Common myeloid progenitor, CD34-positive (primary cell): ENCODE measurements around the gene RTN4.

Experiments
- CTCF ChIA-PET: fragments of 350-600 bp; sonication (Branson Sonifier 250); formaldehyde crosslinking; loops from one replicate; lab custom pipeline; 2021; ENCODE audit warnings: antibody characterized with exemption; lab: Charles Lee
- POLR2A ChIA-PET: fragments of 350-600 bp; sonication (Branson Sonifier 250); formaldehyde crosslinking; loops from one replicate; lab custom pipeline; 2021; ENCODE audit warnings: antibody characterized with exemption; lab: Charles Lee
- DNase-seq, 3 donors: peaks; one replicate each; pipeline versions ENCODE4 v3.0.0 to v3.0.0-alpha.2; 2013
- H3K27ac ChIP-seq, 2 experiments: 1 replicate in 1 of 2; 2 replicates in 1 of 2; pipeline ENCODE4 v1.7.0; 2013; ENCODE audit warnings: inconsistent platforms in 2 of 2, low read length in 2 of 2, mild to moderate bottlenecking in 2 of 2, low read depth in 1 of 2, moderate library complexity in 1 of 2; ENCODE audit not compliant: severe bottlenecking in 2 of 2, insufficient read depth in 1 of 2, poor library complexity in 1 of 2
- H3K27me3 ChIP-seq, 5 experiments: replicated peaks in 2 of 5; 1 replicate in 3 of 5; 2 replicates in 2 of 5; pipeline versions ENCODE4 v1.6.1 to v1.7.0; 2013; ENCODE audit warnings: low read length in 4 of 5, mild to moderate bottlenecking in 2 of 5, moderate library complexity in 2 of 5, inconsistent platforms in 1 of 5; ENCODE audit not compliant: insufficient read depth in 5 of 5, control insufficient read depth in 4 of 5
- H3K36me3 ChIP-seq, 4 experiments: 1 replicate in 2 of 4; 2 replicates in 2 of 4; pipeline versions ENCODE4 v1.6.1 to v1.7.0; 2013; ENCODE audit warnings: low read length in 3 of 4, control low read depth in 1 of 4, mild to moderate bottlenecking in 1 of 4; ENCODE audit not compliant: control insufficient read depth in 4 of 4, insufficient read depth in 4 of 4
- H3K4me1 ChIP-seq, 4 experiments: 1 replicate in 3 of 4; 2 replicates in 1 of 4; pipeline versions ENCODE4 v1.6.1 to v1.7.1; 2013; ENCODE audit warnings: low read length in 3 of 4, mild to moderate bottlenecking in 3 of 4, control low read depth in 1 of 4, inconsistent platforms in 1 of 4, moderate library complexity in 1 of 4; ENCODE audit not compliant: control insufficient read depth in 4 of 4, insufficient read depth in 4 of 4; ENCODE audit errors: control extremely low read depth in 1 of 4
- H3K4me3 ChIP-seq, 7 experiments: 1 replicate in 4 of 7; 2 replicates in 3 of 7; pipeline versions ENCODE4 v1.5.1 to v1.7.0; 2013; ENCODE audit warnings: mild to moderate bottlenecking in 7 of 7, low read length in 6 of 7, moderate library complexity in 6 of 7, inconsistent platforms in 2 of 7, low read depth in 2 of 7, control low read depth in 1 of 7; ENCODE audit not compliant: insufficient read depth in 4 of 7, control insufficient read depth in 1 of 7; ENCODE audit errors: extremely low read depth in 1 of 7
- H3K9me3 ChIP-seq, 5 experiments: 1 replicate in 4 of 5; 2 replicates in 1 of 5; pipeline versions ENCODE4 v1.6.1 to v1.7.1; 2013; ENCODE audit warnings: low read length in 4 of 5, mild to moderate bottlenecking in 2 of 5, inconsistent platforms in 1 of 5, low read depth in 1 of 5, moderate library complexity in 1 of 5; ENCODE audit not compliant: control insufficient read depth in 4 of 5, insufficient read depth in 2 of 5; ENCODE audit errors: control extremely low read depth in 1 of 5
- WGBS: methylation state at CpG from one replicate; pipeline ENCODE4 v1.1.5; 2013; ENCODE audit not compliant: insufficient coverage; 5-methylcytosine and 5-hydroxymethylcytosine counted together

The RTN4 gene

GRCh38 chr2:55049821-55050099, 491 bp downstream of the RTN4 start:
- CTCF ChIA-PET, result interaction anchor here (1.0 to 5.7 kb wide), 16 partner anchors 9 to 358 kb away, joined by 3 to 76 read pairs (median 7); no protein-coding TSS in a partner anchor
- POLR2A ChIA-PET, result interaction anchor here (0.6 to 1.0 kb wide), 3 partner anchors 10 to 63 kb away, joined by 3 to 4 read pairs (median 3); no protein-coding TSS in a partner anchor
- no peak for DNase-seq
- Histone ChIP-seq H3K36me3 (no peaks in the 10 kb centered on the region), H3K27ac (peak overlapping the region; percentile 74 to 97), H3K9me3 (no peaks in the 10 kb centered on the region), H3K27me3 (no peaks in the 10 kb centered on the region), H3K4me3 (peak overlapping the region; percentile 94 to 100 (median 97)), H3K4me1 (peaks cover 29 to 57% (median 44%) of the 10 kb centered on the region in 4 experiments)
- WGBS, result 0% methylated on average over 16 of the region's 35 CpGs

GRCh38 chr2:55049043-55049820, 1.0 kb downstream of the RTN4 start:
- CTCF ChIA-PET, result interaction anchor here (0.8 to 5.7 kb wide), 33 partner anchors 9 to 357 kb away, joined by 3 to 76 read pairs (median 6); no protein-coding TSS in a partner anchor
- Histone ChIP-seq H3K9me3 (no peaks in the 10 kb centered on the region), H3K36me3 (no peaks in the 10 kb centered on the region), H3K27ac (peak overlapping the region; percentile 74 to 97), H3K27me3 (no peaks in the 10 kb centered on the region), H3K4me3 (peak overlapping the region; percentile 94 to 100 (median 97)), H3K4me1 (peaks cover 29 to 57% (median 44%) of the 10 kb centered on the region in 4 experiments)
- peak; percentile 68 to 76 (median 76) for DNase-seq
- POLR2A ChIA-PET, result interaction anchor here (0.6 kb wide), 2 partner anchors 9 to 50 kb away, joined by 3 read pairs; no protein-coding TSS in a partner anchor
- WGBS, result 0% methylated on average over 37 of the region's 56 CpGs

- H3K36me3 ChIP-seq, result no peaks in the 10 kb centered on the region
- ChIA-PET POLR2A (no interaction called here), CTCF (interaction anchor here (0.8 to 5.7 kb wide), 33 partner anchors 9 to 357 kb away, joined by 3 to 76 read pairs (median 6); no protein-coding TSS in a partner anchor)
- no peaks in the 10 kb centered on the region for H3K9me3 ChIP-seq
- H3K4me1 ChIP-seq, result peaks cover 29 to 56% (median 44%) of the 10 kb centered on the region in 4 experiments
- WGBS, result 0% methylated on average over 11 of the region's 16 CpGs
- peak overlapping the region; percentile 74 to 97 for H3K27ac ChIP-seq
- peak overlapping the region; percentile 94 to 100 (median 97) for H3K4me3 ChIP-seq
- H3K27me3 ChIP-seq, result no peaks in the 10 kb centered on the region
- DNase-seq, result peak; percentile 35 to 43 (median 42)
These were observed 1.7 kb downstream of the RTN4 start for GRCh38 chr2:55048508-55049042.

- peak in 2 of 3 donors; percentile 55 to 57 for DNase-seq
- POLR2A ChIA-PET, result interaction anchor here (0.6 kb wide), 1 partner anchor 383 kb away, joined by 6 read pairs; no protein-coding TSS in a partner anchor
- CTCF ChIA-PET, result interaction anchor here (0.9 to 5.7 kb wide), 28 partner anchors 8 to 148 kb away, joined by 3 to 76 read pairs (median 8); no protein-coding TSS in a partner anchor
- WGBS, result no CpG with 5 or more reads among the region's 9 CpGs
- H3K9me3 ChIP-seq, result no peaks in the 10 kb centered on the region
- H3K27me3 ChIP-seq, result no peaks in the 10 kb centered on the region
- H3K4me1 ChIP-seq, result peaks cover 29 to 52% (median 43%) of the 10 kb centered on the region in 4 experiments
- H3K36me3 ChIP-seq, result no peaks in the 10 kb centered on the region
- peak overlapping the region; percentile 74 to 97 for H3K27ac ChIP-seq
- H3K4me3 ChIP-seq, result peak overlapping the region in 6 of 7 experiments; percentile 94 to 99 (median 97)
These were observed 2.5 kb downstream of the RTN4 start for GRCh38 chr2:55047677-55048299.

GRCh38 chr2:55045780-55046179, 4.5 kb downstream of the RTN4 start:
- Histone ChIP-seq H3K4me1 (peaks cover 13 to 33% (median 24%) of the 10 kb centered on the region in 4 experiments), H3K4me3 (peak overlapping the region in 2 of 7 experiments; percentile 19 to 46), H3K27ac (no peak overlapping the region), H3K36me3 (no peaks in the 10 kb centered on the region), H3K9me3 (no peaks in the 10 kb centered on the region), H3K27me3 (no peaks in the 10 kb centered on the region)
- POLR2A ChIA-PET, result no interaction called here
- DNase-seq, result no peak
- 97% methylated on average over 5 of the region's 6 CpGs for WGBS
- CTCF ChIA-PET, result interaction anchor here (0.8 to 2.2 kb wide), 4 partner anchors 13 to 123 kb away, joined by 3 to 9 read pairs (median 6); no protein-coding TSS in a partner anchor

- no peak for DNase-seq
- peaks cover 0 to 4% (median 2%) of the 10 kb centered on the region in 4 experiments for H3K36me3 ChIP-seq
- peaks cover 0 to 3% (median 2%) of the 10 kb centered on the region in 5 experiments for H3K9me3 ChIP-seq
- no peaks in the 10 kb centered on the region for H3K27me3 ChIP-seq
- ChIA-PET POLR2A (no interaction called here), CTCF (no interaction called here)
- WGBS, result 100% methylated on average over 6 of the region's 8 CpGs
- no peak overlapping the region for H3K4me3 ChIP-seq
- H3K27ac ChIP-seq, result no peak overlapping the region
- peaks cover 12 to 33% (median 22%) of the 10 kb centered on the region in 4 experiments for H3K4me1 ChIP-seq
These were observed 6.4 kb downstream of the RTN4 start for GRCh38 chr2:55043841-55044240.
